ENCODE measurements around the gene CD151. TPM values are rescaled to one million over a fixed set of nuclear protein-coding genes. Genes with fewer than 3 reads are reported as not detected.

The CD151 gene
- total RNA-seq, 1 donor, result 311 TPM

DNA sequence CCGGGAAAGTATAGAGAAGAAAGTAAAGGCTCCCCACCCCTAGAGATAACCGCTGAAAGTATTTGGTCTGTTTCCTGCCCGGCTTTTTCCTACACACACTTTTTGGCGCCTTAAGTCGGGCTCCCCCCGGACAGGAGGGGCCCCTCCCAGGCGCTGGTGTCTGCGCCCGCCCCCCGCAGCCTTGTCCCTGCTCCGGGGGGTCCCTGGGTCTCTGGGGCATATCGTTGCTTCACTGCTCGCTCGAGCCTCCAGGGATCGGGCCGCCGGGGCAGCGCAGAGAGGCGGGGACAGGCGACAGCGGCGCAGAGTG lies 6.0 kb upstream of the CD151 start:
- peak overlapping the region; percentile 9 for H3K4me3 ChIP-seq (ENCODE audit: low read depth, low read length)
- TF ChIP-seq, protein P1, sequence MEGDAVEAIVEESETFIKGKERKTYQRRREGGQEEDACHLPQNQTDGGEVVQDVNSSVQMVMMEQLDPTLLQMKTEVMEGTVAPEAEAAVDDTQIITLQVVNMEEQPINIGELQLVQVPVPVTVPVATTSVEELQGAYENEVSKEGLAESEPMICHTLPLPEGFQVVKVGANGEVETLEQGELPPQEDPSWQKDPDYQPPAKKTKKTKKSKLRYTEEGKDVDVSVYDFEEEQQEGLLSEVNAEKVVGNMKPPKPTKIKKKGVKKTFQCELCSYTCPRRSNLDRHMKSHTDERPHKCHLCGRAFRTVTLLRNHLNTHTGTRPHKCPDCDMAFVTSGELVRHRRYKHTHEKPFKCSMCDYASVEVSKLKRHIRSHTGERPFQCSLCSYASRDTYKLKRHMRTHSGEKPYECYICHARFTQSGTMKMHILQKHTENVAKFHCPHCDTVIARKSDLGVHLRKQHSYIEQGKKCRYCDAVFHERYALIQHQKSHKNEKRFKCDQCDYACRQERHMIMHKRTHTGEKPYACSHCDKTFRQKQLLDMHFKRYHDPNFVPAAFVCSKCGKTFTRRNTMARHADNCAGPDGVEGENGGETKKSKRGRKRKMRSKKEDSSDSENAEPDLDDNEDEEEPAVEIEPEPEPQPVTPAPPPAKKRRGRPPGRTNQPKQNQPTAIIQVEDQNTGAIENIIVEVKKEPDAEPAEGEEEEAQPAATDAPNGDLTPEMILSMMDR (IDR thresholded peaks at IDR 0.05; ENCODE audit: insufficient read depth, low read length), result no peak
- no peak for DNase-seq (ENCODE audit: low read depth)

- peak overlapping the region; percentile 9 for H3K4me3 ChIP-seq (ENCODE audit: low read depth, low read length)
- TF ChIP-seq, protein P1 (IDR thresholded peaks at IDR 0.05; ENCODE audit: insufficient read depth, low read length), result no peak
- DNase-seq (ENCODE audit: low read depth), result no peak
Observed at GRCh38 chr11:827146-827896, 5.4 kb upstream of the CD151 start.

DNA sequence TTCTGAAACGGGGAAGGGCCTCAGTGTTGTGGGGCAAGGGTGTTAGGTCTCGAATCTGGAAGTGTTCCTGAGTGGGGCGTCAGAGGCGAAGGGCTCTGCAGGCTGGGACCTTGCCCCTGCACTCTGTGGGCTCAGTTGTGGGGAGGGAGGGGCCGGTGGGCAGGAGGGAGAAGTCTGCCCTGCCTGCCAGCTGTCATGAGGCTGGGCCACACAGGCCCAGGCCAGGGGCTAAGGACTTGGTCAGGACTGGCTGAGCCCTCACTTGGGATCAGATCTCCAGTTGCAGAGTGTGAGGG lies 4.9 kb upstream of the CD151 start, which contains the start of gene CRACR2B:
Gene CRACR2B, plus strand, starts transcription at position 23 of the 296 bp plus-strand sequence. CDS start 689 bp downstream, outside the sequence.
- peak within 1 kb of the TSS; percentile 9 for H3K4me3 ChIP-seq (ENCODE audit: low read depth, low read length)
- DNase-seq (ENCODE audit: low read depth), result no peak
- TF ChIP-seq, protein P1 (IDR thresholded peaks at IDR 0.05; ENCODE audit: insufficient read depth, low read length), result no peak

DNA sequence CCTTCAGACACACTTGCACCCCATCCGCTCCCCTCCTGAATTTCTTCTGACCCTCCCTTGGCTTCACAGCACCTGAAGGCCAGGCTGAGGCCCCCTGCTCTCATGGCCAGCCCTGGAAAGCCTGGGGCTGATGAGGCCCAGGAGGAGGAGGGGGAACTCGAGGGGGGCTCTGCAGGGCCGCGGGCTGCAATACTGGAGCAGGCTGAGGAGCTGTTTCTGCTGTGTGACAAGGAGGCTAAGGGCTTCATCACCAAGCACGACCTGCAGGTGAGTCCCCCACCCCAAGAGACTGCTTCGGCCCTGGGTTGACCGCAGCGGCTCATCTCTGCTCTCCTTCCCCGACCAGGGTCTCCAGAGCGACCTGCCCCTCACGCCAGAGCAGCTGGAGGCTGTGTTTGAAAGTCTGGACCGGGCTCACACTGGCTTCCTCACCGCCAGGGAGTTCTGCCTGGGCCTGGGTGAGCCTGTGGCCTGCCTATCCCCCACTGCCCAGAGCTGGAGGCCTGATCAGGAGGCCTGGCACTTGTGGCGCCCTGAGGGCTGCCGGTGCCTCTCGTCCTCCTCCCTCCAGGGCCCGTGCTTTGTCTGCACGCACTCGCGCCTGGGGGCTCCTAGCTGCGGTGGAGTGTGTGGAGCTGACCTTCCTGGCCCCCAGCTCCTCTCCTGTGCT lies 4.1 kb upstream of the CD151 start:
- no peak for DNase-seq (ENCODE audit: low read depth)
- no peak overlapping the region for H3K4me3 ChIP-seq (ENCODE audit: low read depth, low read length)
- TF ChIP-seq, protein P1 (IDR thresholded peaks at IDR 0.05; ENCODE audit: insufficient read depth, low read length), result no peak

DNA sequence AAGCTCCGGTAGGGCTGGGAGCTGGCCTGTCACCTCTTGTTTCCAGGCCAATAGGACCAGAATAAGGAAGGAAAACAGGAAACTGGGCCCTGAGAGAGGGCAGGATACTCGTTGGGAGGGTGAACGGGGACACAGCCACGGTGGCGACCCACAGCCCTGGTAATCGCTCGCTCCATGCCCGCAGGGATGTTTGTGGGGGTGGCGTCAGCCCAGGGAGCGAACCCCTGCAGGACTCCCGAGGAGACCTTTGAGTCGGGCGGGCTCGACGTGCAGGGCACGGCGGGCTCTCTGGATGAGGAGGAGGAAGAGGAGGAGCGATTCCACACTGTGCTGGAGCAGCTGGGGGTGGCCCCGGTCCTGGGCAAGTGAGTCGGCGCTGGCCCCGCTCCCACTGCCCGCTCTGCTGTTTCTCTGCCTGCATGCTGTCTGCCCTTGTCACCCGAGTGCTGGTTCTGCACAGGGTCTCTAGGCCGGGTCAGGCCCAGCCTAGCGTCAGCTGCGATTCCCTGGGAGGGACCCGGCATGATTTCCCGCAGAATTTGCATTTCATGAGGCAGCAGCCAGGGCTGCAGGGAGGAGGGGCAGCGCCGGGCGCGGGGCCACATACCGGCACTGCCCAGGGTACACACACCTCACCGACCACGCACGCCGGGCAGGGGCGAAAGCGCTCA lies 3.4 kb upstream of the CD151 start:
- H3K4me3 ChIP-seq (ENCODE audit: low read depth, low read length), result peak overlapping the region; percentile 10
- no peak for DNase-seq (ENCODE audit: low read depth)
- TF ChIP-seq, protein P1 (IDR thresholded peaks at IDR 0.05; ENCODE audit: insufficient read depth, low read length), result no peak

- peak overlapping the region; percentile 40 for H3K4me3 ChIP-seq (ENCODE audit: low read depth, low read length)
- TF ChIP-seq, protein P1 (IDR thresholded peaks at IDR 0.05; ENCODE audit: insufficient read depth, low read length), result no peak
- DNase-seq (ENCODE audit: low read depth), result no peak
Observed at GRCh38 chr11:829847-830294, 2.9 kb upstream of the CD151 start.
